AG04449 (cell line): ENCODE measurements around the gene HOTAIR.

Source experiments
- CTCF ChIA-PET: fragments of 350-600 bp; formaldehyde crosslinking; extraction: SDS; loops from one replicate; lab custom pipeline; 2021; ENCODE audit warnings: antibody characterized with exemption; lab: Yijun Ruan, JAX
- POLR2A ChIA-PET: fragments of 400-600, 350-600 bp; formaldehyde crosslinking; extraction: SDS; loops from one replicate; lab custom pipeline; 2020; ENCODE audit warnings: antibody characterized with exemption, inconsistent platforms; lab: Yijun Ruan, JAX
- DNase-seq: peaks from one replicate; pipeline ENCODE4 v3.0.0-alpha.2; 2010; ENCODE audit warnings: low read depth, low spot score
- H3K4me3 ChIP-seq: 2 replicates; pipeline ENCODE4 v1.5.1; 2011; ENCODE audit warnings: low read depth, mild to moderate bottlenecking, control low read depth, low read length
- TF ChIP-seq, protein P1 (sequence below): IDR thresholded peaks from one replicate; pipeline ENCODE4 v1.5.1; 2011; ENCODE audit warnings: mild to moderate bottlenecking, moderate library complexity, low read length, control low read depth, inconsistent platforms; ENCODE audit not compliant: insufficient read depth; ENCODE audit errors: missing control alignments

HOTAIR gene

DNA sequence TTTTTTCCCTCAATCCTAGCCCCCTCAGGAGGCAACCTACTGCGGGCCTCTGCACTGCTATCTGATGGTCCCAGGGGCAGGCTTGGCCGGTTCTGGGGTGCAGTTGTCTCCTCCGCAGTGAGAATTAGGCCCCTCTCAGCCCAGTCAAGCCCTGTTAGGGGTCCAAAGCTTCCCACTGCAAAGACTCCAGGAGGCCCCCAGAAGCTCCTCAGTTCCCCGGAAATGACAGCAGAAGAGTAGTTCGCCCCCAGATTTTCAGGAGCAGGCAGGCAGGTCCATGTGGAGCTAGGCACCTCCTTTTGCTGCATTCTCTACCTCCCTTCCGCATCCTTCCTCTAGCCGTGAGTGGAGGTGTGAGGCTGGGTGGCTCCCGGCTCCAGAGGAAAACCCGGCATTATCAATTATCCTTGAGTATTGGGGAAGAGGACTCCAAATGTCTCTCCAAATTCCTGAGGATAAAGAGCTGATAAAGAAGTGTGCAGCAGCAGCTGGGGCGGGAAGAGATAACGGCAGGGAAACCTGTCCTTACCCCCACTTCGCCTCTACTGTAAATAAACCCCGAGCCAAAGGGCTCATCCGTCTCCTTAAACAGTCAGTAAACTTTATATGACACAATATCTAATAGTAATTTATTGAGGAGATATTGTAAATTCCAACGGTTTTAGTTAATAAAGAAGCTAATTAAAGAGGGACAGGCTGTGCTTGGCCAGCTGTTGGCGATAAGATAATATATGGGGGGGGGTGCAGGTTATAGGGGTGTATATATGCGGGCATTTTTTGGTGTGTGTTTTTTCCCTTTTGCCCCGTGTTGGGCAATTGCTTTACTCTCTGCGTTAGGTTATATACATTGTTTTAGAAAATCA is 20.7 kb downstream of the HOTAIR start:
- H3K4me3 ChIP-seq = no peak overlapping the region
- ChIA-PET POLR2A (no interaction called here), CTCF (interaction anchor here (0.8 to 1.8 kb wide), 4 partner anchors 8 to 208 kb away, joined by 3 to 6 read pairs (median 3); no protein-coding TSS in a partner anchor)
- DNase-seq = no peak
- TF ChIP-seq, protein P1, sequence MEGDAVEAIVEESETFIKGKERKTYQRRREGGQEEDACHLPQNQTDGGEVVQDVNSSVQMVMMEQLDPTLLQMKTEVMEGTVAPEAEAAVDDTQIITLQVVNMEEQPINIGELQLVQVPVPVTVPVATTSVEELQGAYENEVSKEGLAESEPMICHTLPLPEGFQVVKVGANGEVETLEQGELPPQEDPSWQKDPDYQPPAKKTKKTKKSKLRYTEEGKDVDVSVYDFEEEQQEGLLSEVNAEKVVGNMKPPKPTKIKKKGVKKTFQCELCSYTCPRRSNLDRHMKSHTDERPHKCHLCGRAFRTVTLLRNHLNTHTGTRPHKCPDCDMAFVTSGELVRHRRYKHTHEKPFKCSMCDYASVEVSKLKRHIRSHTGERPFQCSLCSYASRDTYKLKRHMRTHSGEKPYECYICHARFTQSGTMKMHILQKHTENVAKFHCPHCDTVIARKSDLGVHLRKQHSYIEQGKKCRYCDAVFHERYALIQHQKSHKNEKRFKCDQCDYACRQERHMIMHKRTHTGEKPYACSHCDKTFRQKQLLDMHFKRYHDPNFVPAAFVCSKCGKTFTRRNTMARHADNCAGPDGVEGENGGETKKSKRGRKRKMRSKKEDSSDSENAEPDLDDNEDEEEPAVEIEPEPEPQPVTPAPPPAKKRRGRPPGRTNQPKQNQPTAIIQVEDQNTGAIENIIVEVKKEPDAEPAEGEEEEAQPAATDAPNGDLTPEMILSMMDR = no peak

- DNase-seq = no peak
- no peak overlapping the region for H3K4me3 ChIP-seq
- TF ChIP-seq, protein P1 = no peak
- ChIA-PET CTCF (interaction anchor here (1.1 to 1.8 kb wide), 3 partner anchors 9 to 207 kb away, joined by 3 to 6 read pairs (median 3); no protein-coding TSS in a partner anchor), POLR2A (no interaction called here)
Observed at GRCh38 chr12:53952871-53953734, 21.7 kb downstream of the HOTAIR start.

GRCh38 chr12:53952335-53952694 is 22.4 kb downstream of the HOTAIR start:
- no peak for DNase-seq
- POLR2A ChIA-PET = no interaction called here
- TF ChIP-seq, protein P1 = no peak
- CTCF ChIA-PET = interaction anchor here (1.3 to 1.5 kb wide), 2 partner anchors 9 to 12 kb away, joined by 3 to 6 read pairs; no protein-coding TSS in a partner anchor
- H3K4me3 ChIP-seq = no peak overlapping the region

DNA sequence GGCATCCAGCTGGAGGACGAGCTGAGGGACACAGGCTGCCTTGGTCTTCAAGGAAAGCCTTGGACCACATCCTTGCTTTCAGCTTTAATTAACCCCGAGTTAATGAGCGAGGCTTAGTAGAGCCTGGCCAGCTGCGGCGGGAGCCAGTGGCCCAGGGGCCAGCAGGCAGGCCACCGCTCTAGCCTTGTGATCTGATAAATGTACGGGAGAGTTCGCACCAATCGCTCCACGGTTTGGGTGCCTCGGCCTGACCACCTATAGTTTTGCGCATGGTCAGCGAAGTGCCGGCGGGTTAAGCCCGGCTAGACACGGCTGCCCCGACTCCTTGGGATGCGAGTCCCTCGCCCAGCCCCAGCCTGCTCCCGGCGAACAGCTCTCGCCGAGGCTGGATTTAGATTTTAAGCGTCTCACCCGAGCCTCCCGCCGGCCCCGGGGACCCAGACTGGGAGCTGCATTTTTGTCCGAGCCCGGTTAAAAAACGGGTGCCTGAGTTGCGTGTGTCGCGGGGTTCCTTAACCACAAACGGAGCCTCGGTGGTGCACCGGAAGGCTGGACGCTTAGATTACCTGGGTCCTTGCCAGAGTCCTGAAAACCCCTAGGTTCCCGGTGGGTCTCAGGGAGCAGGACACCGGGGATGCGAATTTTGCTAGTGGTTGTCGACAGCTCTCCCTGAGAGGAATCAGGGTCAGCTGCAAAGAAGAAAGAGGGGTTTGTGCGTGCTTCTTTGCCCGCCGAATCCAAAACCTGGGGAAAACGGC is 23.0 kb downstream of the HOTAIR start:
- CTCF ChIA-PET = interaction anchor here (1.3 kb wide), 1 partner anchor 10 kb away, joined by 6 read pairs; no protein-coding TSS in a partner anchor
- POLR2A ChIA-PET = no interaction called here
- no peak overlapping the region for H3K4me3 ChIP-seq
- no peak for DNase-seq
- TF ChIP-seq, protein P1 = no peak

DNA sequence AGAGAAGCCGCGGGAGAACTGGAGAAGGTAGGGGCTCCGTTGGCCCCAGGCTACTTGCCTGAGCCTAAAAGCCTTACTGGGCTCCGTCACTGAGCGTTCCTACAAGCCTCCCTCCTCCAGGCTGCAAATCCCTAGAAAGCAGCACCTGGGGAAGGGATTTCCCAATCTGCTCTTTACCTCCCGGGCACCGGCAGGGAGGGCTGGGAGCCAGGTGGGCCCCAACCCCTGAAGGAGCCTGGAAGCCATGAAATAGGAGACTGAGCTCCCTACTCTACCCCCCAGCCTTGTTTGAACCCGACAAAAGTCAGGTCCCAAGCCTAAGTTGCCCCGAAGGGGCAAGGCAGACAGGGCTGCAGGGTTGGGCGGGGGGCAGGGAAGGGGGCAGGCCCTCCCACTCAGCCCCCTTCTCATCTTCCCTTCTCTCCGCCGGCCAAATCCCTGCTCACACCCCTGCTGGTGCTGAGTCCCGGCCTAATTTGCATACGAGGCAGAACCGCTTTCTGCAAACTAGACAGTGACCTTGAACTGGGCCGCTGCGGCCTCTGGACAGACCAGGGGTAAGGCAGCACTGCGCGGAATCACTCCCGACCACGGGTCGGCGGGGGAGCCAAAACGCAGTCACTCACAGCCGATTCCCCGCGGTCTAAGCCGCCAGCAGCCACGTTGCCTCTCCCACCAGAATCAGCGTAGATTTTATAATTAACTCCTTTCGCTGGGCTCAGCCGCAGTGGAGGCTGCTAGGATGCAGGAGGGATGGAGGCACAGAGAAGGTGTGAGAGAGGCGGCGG is 23.8 kb downstream of the HOTAIR start:
- ChIA-PET POLR2A (no interaction called here), CTCF (interaction anchor here (1.3 kb wide), 1 partner anchor 11 kb away, joined by 6 read pairs; no protein-coding TSS in a partner anchor)
- H3K4me3 ChIP-seq = no peak overlapping the region
- TF ChIP-seq, protein P1 = no peak
- no peak for DNase-seq
